ENCODE data around the gene ADSL. TPM values are rescaled to one million over a fixed set of nuclear protein-coding genes. Genes with fewer than 3 reads are reported as not detected.

Gene ADSL
- total and polyA plus RNA-seq, 2 donors from 2014 or later, result 42.5 to 57.5 TPM

GRCh38 chr22:40361100-40361499, 14.8 kb downstream of the ADSL start:
- H3K27ac ChIP-seq (ENCODE audit: low read depth in 2 of 2, low read length in 2 of 2), result no peak overlapping the region
- H3K4me1 ChIP-seq (ENCODE audit: control insufficient read depth in 2 of 3, insufficient read depth in 2 of 3, low read depth in 1 of 3, low read length in 3 of 3), result no peaks in the 10 kb centered on the region
- no peaks in the 10 kb centered on the region for H3K9me3 ChIP-seq (ENCODE audit: control insufficient read depth in 2 of 3, insufficient read depth in 1 of 3, low read length in 3 of 3)
- no peak overlapping the region for H3K4me3 ChIP-seq (ENCODE audit: low read length in 3 of 3)
- H3K27me3 ChIP-seq (ENCODE audit: control insufficient read depth, insufficient read depth, low read length), result no peaks in the 10 kb centered on the region
- intact Hi-C loops (cut with DNase I), result no loop called here
- DNase-seq (no peak), FAIRE-seq (no peak)
- no peak for TF ChIP-seq CTCF (IDR thresholded peaks at IDR 0.05; ENCODE audit: borderline replicate concordance, extremely low read depth, insufficient read depth)
- H3K9ac ChIP-seq (ENCODE audit: low read length in 3 of 3), result no peak overlapping the region
- peaks cover 15 to 78% (median 51%) of the 10 kb centered on the region in 3 donors for H3K36me3 ChIP-seq (ENCODE audit: control insufficient read depth in 2 of 3, insufficient read depth in 3 of 3, low read length in 3 of 3)

- Histone ChIP-seq H3K4me3 (ENCODE audit: low read length in 3 of 3) (no peak overlapping the region), H3K9ac (ENCODE audit: low read length in 3 of 3) (no peak overlapping the region), H3K4me1 (ENCODE audit: control insufficient read depth in 2 of 3, insufficient read depth in 2 of 3, low read depth in 1 of 3, low read length in 3 of 3) (no peaks in the 10 kb centered on the region), H3K27ac (ENCODE audit: low read depth in 2 of 2, low read length in 2 of 2) (no peak overlapping the region), H3K27me3 (ENCODE audit: control insufficient read depth, insufficient read depth, low read length) (no peaks in the 10 kb centered on the region), H3K36me3 (ENCODE audit: control insufficient read depth in 2 of 3, insufficient read depth in 3 of 3, low read length in 3 of 3) (peaks cover 15 to 79% (median 58%) of the 10 kb centered on the region in 3 donors), H3K9me3 (ENCODE audit: control insufficient read depth in 2 of 3, insufficient read depth in 1 of 3, low read length in 3 of 3) (no peaks in the 10 kb centered on the region)
- FAIRE-seq (no peak), DNase-seq (no peak)
- no peak for TF ChIP-seq CTCF (IDR thresholded peaks at IDR 0.05; ENCODE audit: borderline replicate concordance, extremely low read depth, insufficient read depth)
- intact Hi-C loops (cut with DNase I), result no loop called here
These were observed 16.8 kb downstream of the ADSL start for GRCh38 chr22:40363059-40363458.

GRCh38 chr22:40364431-40364830, 18.1 kb downstream of the ADSL start:
- FAIRE-seq (no peak), DNase-seq (no peak)
- Histone ChIP-seq H3K4me3 (ENCODE audit: low read length in 3 of 3) (no peak overlapping the region), H3K9ac (ENCODE audit: low read length in 3 of 3) (no peak overlapping the region), H3K27ac (ENCODE audit: low read depth in 2 of 2, low read length in 2 of 2) (no peak overlapping the region), H3K36me3 (ENCODE audit: control insufficient read depth in 2 of 3, insufficient read depth in 3 of 3, low read length in 3 of 3) (peaks cover 15 to 67% (median 51%) of the 10 kb centered on the region in 3 donors), H3K4me1 (ENCODE audit: control insufficient read depth in 2 of 3, insufficient read depth in 2 of 3, low read depth in 1 of 3, low read length in 3 of 3) (no peaks in the 10 kb centered on the region), H3K9me3 (ENCODE audit: control insufficient read depth in 2 of 3, insufficient read depth in 1 of 3, low read length in 3 of 3) (no peaks in the 10 kb centered on the region), H3K27me3 (ENCODE audit: control insufficient read depth, insufficient read depth, low read length) (no peaks in the 10 kb centered on the region)
- intact Hi-C loops (cut with DNase I), result no loop called here
- no peak for TF ChIP-seq CTCF (IDR thresholded peaks at IDR 0.05; ENCODE audit: borderline replicate concordance, extremely low read depth, insufficient read depth)

- Histone ChIP-seq H3K9ac (ENCODE audit: low read length in 3 of 3) (no peak overlapping the region), H3K9me3 (ENCODE audit: control insufficient read depth in 2 of 3, insufficient read depth in 1 of 3, low read length in 3 of 3) (no peaks in the 10 kb centered on the region), H3K27me3 (ENCODE audit: control insufficient read depth, insufficient read depth, low read length) (no peaks in the 10 kb centered on the region), H3K27ac (ENCODE audit: low read depth in 2 of 2, low read length in 2 of 2) (no peak overlapping the region), H3K4me1 (ENCODE audit: control insufficient read depth in 2 of 3, insufficient read depth in 2 of 3, low read depth in 1 of 3, low read length in 3 of 3) (no peaks in the 10 kb centered on the region), H3K4me3 (ENCODE audit: low read length in 3 of 3) (no peak overlapping the region), H3K36me3 (ENCODE audit: control insufficient read depth in 2 of 3, insufficient read depth in 3 of 3, low read length in 3 of 3) (peaks cover 9 to 51% (median 46%) of the 10 kb centered on the region in 3 donors)
- TF ChIP-seq CTCF (IDR thresholded peaks at IDR 0.05; ENCODE audit: borderline replicate concordance, extremely low read depth, insufficient read depth), result no peak
- intact Hi-C loops (cut with DNase I), result no loop called here
- DNase-seq (no peak), FAIRE-seq (no peak)
These were observed 19.8 kb downstream of the ADSL start for GRCh38 chr22:40366068-40366467.

Measured in kidney (tissue), 14 donors.